Hematopoietic multipotent progenitor cell treated with erythropoietin and hydrocortisone succinate and interleukin-3 and kit ligand, for 15 days (in vitro differentiated cells): ENCODE measurements around the gene EGFL8.

Source experiments
- DNase-seq: peaks from one replicate; pipeline ENCODE4 v3.0.0-alpha.2; 2015; ENCODE audit warnings: low spot score

Gene EGFL8

DNA sequence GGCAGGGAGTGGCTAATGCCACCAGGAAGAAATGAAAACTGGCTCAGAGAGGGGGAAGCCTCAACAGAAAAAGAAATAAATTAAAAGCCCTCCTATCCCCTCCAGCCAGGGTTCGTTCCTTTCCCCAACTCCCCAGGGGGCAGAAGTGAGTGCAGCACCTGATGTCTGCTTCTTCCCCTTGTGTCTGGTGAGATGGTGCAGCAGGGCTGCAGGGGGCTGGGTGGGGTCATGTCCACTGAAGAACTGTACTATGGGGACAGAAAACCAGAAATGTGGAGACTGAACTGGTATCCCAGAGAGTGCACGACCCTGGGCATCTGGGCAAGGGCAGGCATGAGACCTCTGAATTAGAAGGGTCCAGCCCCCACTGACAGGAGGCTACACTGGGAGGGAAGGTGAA lies 4.0 kb downstream of the EGFL8 start:
- DNase-seq = no peak

DNA sequence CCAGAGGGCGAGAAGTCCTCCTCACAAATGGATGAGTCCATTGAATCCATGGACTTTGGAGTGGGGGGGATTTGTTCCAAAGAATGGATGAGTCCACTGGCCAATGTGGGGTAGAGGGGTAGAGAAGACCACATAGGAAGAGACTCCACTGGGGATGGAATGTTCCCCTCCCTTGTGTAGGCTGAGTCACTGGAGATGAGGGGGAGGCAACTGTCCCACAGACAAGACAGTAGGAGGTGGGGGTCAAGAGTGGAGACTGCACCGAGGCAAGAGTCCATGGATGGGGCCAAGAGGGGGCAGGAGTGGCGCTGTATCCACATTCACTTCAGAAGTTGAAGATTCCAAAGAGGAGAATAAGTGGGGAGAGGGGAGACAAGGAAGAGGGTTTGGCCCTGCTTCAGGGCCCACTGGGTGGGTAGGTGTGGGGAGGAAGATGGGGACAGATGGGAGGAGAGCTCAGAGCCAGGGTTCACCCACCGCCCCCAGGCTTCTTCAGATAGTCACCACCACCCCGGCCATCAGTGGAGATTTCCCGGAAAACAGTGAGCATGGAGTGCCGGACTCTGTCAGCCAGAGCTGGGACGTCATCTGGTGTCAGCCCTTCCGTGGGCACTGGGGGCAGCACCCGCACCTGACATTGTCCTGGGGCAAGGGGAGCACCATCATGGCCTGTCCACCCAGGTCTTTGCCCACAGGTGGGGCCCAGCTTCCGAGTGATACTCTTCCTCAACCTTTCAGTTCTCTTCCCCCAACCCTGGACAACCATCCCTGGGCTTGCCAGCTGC lies 4.6 kb downstream of the EGFL8 start:
- DNase-seq = no peak

DNA sequence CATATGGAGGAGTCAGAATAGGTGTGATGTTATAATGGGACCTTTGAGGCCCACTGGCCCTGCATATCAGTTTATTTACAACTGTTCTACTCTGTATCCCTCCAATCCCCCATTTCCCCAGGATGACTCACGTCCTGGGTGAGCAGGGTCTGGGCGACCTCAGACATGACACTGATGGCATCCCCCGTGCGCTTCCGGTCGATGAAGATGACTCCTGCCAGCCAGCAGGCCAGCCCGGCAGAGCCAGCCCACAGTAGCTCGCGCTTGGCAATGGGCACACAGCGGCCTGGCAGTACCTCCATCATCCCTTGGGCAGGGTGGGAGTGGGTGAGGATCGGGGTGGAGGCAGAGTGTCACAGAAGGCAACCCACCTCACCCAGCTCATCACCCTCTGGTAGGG lies 5.9 kb downstream of the EGFL8 start:
- DNase-seq = no peak

DNA sequence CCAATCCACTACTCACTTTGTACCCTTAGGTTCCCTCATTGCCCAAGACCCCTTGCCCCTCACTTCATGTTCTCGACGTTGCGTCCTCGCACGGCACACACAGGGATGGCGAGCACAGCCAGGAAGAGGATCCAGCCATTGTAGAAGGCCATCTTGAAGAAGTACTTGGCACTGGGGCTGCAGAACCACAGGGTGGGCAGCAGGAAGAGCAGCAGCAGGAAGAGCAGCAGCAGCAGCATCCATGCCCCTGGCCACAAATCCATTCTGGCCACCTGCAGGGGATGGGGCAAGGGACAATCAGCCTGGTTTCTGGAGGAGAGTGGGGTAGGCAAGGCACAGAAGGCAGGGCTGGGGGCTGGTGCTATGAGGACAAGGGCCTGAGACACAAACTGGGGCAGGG lies 6.8 kb downstream of the EGFL8 start:
- no peak for DNase-seq

DNA sequence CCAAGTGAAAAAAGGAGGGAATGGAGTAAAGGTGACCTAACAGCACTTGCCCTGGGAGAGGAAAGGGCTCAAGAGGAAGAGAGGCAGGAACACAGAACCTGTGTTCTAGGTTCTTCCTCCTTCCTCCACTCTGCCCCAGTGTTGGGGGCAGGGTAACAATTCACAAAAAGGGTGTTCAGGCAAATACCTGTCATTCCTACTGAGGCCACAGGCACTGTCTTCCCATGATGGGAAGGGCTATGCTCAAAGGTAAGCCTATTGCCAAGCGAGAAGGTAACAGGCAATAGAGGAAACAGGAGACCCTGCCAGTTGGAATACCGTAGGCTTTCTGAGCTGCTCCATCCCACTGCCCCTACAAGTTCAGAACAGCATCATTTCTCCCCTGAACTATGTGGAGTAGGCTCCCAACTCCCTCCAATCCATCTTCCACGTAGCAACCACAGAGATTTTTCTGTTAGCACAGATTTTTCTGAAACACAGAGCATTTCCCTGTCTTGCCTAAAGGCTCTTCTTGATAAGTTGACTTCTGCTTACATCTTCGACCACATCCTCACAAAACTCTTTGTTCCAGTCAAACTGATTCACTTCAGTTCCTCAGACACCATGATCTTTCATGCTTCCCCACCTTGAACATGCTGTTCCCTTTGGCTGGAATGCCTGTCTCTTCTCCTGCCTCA lies 8.8 kb downstream of the EGFL8 start:
- no peak for DNase-seq

DNA sequence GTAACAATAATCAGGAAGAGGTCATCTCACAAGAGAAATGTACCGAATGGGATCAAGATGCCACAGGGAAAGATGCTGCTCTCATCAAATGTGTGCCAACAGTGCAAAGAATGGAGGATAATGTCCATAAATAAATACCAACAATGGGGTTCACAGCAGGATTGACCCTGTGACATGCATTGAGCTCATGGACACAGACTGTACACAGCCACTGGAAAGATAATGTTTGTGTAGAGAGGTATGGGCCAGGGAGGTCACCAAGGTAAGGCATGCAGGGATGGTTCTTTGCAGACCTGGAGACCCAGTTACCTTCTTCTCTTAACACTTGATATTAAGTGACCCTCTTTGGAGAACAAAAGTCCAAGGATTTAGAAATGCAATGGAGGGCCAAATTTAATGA lies 10.0 kb downstream of the EGFL8 start:
- no peak for DNase-seq

DNA sequence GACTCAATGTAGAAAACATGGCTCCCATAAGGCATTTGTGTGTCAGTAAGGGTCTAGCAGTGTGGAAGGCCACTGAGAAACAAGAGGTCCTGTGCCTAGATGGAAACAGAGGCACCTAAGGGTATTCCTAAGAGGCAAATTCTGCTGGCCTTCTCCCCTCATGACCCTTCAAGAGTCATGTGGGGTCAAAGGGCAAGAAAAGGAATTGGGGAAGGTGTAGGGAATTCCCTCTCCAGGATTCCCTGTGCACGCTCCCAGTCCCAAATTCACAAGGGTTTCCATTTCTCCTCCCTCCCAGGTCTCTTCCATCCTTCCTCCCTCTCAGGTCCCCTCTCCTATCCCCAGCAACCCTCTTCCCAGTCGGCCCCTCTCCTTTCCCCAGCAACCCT lies 10.9 kb downstream of the EGFL8 start:
- no peak for DNase-seq

DNA sequence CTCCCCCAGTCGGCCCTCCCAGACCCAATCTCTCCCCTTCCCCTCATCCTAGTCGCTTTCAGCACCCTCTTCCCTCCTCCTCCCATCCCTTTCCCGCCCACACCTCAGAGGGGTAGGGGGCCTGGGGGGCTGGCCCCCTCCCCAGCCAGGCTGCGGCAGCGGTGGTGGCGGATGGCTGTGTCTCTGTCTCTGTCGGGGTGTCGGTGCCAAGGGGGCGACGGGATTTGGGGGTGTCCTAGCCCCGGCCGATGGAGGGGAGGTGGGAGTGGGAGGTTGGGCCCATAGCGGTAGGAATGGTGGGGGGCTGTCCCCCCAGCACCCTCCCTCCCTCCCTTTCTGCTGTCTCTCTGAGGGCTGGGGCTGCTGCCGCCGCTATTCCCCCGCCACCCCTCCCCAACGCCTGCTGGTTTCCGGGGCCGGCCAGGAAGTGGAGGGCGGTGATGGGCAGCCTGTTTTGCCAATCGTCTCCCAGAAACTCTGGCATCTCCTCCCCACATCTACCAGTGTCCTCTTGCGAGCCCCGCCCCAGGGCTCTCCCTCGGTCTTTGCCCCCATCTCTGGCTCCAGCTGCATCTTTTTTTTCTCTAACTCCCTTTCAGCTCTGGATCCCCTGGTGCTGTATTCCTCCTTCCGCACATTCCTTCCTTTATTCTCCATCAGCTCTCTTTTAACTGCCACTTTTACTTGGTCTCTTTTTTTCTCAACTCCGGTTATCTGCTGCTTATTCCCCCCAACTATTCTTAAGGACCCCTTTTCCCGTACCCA lies 11.5 kb downstream of the EGFL8 start, which contains the start of gene AGPAT1:
TSS of gene AGPAT1 (minus strand) at position 374 of the 765 bp plus-strand sequence. CDS start 4,588 bp downstream, outside the sequence.
- DNase-seq = peak; percentile 96

DNA sequence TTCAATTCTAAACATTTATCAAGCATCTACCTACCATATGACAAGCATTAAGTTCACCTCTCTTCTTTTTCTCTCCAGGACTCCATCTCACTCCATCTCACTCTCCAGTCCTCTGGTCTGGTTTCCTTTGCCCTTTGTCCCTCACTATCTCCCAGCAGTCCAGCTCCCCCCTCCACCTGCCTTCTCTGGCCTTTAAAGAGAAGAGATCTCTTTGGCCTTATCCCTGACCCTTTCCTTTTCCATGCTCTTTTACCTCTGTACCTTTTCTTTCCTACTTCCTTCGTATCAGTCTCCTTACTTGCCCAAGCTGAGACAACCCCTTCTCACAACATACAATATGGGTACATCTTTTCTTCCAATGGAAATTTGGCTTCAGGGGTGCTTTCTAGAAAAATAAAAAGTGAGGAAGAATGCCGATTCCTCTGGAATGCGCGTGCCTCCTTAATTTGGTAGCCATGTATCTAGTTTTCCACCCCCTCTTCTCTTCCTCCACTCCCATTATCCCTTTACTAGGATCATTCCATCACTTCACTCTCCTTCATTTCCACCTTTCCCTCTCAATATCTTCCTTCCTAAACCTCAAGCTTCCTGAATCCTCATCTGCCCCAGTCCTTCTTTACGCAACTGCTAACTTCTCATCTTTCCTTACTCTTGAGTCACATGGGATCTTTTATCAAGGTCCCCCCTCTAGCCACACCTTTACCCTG lies 12.2 kb downstream of the EGFL8 start:
- DNase-seq = no peak

DNA sequence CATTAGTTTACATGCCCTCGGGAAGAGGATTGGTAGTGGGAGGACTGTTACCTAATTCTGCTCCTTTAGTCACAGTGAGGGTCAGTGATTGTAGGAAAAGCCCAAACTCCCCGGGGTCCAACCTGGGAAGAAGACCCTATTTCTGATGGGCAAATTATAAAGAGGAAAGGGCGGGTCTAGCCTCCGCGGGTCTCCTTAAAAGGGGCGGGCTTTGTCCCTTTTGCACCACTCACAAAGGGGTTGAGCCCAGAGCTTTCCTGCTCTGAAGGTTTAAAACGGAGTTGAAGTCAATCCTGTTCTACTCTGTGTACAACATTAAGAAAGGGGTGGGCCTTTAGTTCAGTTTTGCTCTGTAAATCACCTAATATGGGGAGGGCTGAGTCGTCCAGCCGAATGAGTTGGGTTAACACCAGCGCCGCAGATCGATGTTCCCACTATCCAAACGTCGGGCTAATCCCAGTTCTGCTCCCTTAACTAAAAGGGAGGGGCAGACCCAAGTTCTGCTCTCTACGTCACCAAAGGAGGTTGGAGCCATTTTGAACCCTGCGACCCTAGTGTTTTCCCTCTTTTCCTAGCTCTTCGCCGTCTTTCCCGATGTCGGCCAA lies 12.9 kb downstream of the EGFL8 start:
- no peak for DNase-seq

DNA sequence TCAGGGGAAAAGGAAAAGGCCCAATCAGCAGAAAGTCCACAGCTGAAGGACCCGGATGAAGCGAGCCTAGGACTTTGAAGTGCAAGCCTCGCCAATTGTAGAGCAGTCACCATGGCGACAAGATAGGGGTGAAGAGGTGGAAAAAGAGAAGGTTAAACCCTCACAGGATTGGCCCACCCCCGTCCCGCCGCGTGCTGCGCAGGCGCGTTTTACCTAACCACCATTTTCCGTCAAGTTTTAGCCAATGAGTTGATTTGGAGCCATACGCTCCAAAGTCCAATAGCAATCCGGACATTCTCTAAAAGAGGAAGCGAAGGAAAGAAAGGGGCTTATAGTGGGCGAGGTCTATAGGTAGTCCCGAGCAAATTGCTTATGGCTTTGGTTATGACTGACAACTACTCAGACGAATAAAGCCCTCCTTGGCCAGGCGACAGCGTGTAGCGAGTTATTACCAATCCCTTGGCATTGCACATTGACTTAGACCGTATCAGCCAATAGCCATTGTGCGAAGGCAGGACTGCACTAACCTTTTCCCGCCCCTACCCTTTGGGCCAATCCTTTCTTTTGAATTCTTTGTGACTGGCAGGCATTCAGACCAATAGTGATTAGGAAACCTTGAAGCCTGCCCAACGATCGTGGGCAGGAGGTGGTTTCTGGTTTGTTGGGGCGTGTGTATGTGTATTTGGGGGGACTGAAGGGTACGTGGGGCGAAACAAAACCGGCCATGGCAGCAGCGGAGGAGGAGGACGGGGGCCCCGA lies 13.6 kb downstream of the EGFL8 start, which contains the start of gene RNF5:
TSS of gene RNF5 (plus strand) at position 618 of the 759 bp plus-strand sequence. CDS start at position 725, 107 bp downstream.
- peak; percentile 100 for DNase-seq

DNA sequence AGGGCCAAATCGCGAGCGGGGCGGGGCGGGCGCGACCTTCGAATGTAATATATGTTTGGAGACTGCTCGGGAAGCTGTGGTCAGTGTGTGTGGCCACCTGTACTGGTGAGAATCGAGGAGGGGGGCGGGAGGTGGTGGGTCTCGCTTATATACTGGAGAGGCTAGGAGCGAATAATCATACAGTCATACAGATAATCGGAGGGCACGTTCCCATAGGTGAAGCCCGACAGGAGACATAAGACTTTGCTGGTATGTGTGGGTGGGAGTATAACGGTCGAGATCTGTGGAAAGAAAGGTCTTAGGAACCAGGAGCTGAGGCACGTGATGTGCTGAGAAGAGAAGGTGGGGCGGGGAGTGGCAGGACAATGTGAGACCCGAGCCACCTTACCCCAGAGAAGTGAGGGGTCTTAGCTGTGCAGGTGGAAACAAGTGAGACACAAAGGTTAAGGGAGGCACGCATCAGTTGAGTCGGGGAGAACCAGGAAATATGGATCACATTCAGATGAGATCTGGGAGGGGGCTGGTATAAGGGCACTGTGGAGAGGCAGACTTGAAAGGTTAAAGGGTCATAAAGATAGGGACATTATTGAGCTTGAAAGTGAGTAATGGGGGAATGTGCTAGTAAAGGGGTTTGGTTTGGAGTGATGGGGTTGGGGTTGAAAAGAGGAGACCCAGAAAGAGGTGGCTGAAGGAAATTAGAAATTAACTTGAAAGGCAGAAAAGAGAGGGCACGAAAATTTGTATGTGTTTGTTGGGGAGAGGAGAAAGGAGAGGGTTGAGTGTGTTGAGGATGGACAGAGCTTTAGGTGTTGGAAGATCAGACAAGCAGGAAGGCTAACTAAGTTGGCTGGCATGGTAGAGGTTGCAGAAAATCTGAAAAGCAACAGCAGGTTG lies 14.4 kb downstream of the EGFL8 start:
- no peak for DNase-seq

DNA sequence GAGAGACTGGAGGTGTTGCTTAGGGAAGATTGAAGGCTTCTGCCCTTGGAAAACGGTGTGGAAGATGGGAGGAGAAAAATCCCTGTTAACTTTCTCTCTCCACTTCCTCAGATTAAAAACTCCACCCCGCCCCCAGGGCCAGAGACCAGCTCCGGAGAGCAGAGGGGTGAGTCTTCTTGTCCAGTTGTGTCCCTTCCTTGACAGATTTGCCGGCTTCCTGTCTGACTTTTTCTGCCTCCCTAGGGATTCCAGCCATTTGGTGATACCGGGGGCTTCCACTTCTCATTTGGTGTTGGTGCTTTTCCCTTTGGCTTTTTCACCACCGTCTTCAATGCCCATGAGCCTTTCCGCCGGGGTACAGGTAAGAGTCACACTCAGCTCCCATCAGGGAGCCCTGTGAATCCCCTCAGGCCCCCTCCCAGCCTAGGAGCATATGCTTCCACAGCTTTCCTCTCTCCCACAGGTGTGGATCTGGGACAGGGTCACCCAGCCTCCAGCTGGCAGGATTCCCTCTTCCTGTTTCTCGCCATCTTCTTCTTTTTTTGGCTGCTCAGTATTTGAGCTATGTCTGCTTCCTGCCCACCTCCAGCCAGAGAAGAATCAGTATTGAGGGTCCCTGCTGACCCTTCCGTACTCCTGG lies 15.5 kb downstream of the EGFL8 start:
- DNase-seq = no peak

DNA sequence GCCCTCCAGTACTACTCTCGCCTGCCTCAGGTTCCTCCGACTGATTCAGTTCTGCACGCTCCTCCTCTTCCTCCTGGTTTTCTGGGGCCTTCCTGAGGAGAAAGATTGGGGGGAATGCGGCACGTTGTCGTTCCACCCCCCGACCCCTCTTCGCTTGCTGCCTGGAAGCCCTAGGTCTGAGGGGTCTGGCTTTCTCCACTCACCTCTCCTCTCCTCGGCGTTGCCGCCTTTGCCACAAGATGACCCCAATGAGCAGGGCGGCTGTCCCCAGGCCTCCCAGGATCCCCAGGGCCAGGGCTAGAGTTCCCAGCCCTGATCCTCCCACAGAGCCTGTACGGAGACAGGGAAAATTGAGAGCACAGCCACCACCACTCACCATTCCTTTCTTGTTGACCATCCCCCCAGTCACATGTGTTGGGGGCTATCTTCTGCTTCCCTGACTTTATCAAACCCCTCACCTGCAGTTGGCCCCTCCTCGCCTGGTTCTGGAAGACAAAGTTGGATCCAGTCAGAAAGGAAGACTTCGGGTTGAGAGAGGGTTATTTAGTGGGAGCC lies 16.8 kb downstream of the EGFL8 start:
- DNase-seq = no peak

DNA sequence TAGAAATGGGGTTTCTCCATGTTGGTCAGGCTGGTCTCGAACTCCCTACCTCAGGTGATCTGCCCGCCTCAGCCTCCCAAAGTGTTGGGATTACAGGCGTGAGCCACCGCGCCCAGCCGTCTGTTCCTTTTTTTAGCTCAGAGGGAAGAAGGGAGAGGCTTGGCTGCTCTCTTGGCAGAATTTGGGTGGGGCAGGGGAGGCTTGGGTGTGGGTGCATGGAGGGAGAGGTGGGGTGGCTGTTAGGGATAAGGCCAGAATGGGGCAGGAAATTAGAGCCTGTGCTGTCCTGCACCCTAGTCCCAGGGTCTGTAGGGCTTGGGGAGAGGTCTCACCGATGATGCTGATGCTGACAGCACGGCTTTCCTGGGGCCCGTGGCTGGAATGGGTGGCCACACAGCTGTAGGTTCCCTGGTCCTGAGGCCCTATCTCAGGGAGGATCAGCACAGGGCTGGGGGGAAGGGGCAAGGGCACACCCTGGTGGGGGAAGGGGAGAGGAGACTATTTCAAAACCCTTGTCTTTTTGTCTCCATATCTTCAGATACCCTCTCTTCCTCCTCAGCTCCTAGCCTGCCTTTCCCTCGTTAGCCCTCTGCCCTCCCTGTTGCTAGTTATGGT lies 17.6 kb downstream of the EGFL8 start:
- peak; percentile 75 for DNase-seq

DNA sequence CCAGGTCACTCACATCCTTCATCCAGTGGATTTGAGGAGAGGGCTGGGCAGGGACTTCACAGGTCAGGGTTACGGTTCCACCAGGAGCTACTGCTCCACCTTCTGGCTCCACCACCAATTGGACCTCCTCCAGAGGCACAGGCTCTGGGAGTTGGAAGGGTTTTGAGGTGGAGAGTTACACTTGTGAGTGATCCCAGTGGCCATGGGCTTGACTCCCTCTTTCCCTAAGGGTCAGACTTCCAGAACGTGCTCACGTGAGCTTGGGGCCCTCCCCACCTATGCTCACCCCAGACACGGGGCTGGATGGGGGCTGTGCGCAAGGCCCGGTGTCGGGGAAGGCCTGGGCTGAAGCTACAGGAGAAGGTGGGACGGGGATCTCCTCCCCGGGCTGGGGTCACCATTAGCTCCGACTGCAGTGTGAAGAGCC lies 18.2 kb downstream of the EGFL8 start:
- no peak for DNase-seq

DNA sequence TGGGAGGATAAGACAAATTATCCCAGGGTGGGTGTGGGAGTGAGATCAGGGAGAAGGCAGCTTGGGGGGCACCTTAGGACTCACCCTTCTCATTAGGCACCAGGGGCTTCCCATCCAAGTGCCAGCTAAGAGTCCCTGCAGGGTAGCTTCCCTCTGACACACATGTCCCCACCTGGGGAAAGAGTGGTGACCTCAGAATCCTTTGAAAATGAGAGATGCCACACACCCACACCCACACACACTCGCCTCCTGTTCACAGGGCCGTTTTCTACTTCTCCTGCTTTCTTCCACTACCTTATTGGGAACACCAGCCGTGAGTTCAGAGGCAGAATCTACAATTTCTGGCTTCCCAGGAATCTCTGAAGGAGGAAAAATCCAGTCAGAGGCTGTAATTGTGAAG lies 18.6 kb downstream of the EGFL8 start:
- DNase-seq = no peak

DNA sequence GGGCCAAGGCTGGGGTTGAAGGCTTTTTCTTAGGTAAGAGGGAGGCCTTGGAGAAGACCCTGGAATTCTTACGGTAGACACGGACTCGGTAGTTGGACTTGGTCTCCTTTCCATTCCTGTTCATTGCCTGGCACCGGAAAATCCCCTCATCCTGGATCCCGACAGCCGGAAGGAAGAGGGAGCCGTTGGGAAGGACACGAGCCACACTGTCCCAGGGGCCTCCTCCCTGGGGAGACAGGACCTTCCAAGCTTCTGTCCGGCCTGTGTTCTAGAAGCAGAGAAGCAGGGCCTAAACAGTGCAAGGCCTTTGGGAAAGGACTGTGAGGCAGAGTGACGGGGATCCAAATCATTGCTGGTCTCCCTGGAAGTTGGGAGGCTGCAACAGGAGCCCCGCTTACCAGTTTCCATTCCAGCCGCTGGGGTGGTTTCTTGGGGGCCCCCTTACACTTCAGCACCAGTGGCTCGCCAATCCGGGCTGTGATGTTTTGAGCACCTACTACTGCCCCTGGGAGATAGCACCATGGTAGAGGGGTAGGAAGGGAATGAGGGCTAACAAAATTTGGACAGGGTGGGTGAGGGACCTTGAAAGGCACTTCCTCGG lies 19.2 kb downstream of the EGFL8 start:
- DNase-seq = no peak
